PC-9 (cell line): ENCODE data around the gene LAMB2. TPM values are rescaled to one million over a fixed set of nuclear protein-coding genes. Genes with fewer than 3 reads are reported as not detected.

Source experiments
- BruUV-seq: library from RNA; stranded (reverse); fragments of 400-500 nt; replicated peaks from 2 replicates; lab custom pipeline; 2021; lab: Mats Ljungman, UMichigan
- CTCF ChIA-PET: fragments of 300-600 bp; sonication (Branson Sonifier 250); formaldehyde crosslinking; loops from one replicate; lab custom pipeline; 2022; ENCODE audit warnings: antibody characterized with exemption; lab: Charles Lee
- POLR2A ChIA-PET: fragments of 300-600 bp; sonication (Branson Sonifier 250); formaldehyde crosslinking; loops from one replicate; lab custom pipeline; 2022; ENCODE audit warnings: antibody characterized with exemption; ENCODE audit not compliant: unreplicated experiment; lab: Charles Lee
- DNase-seq, 2 experiments: peaks; one replicate each; pipeline versions ENCODE4 v3.0.0 to v3.0.0-alpha.2; 2015 to 2022; ENCODE audit warnings: mixed read lengths in 1 of 2
- H2AFZ ChIP-seq: fragments of 200-600 bp; sonication (generic); 2 replicates; pipeline ENCODE4 v1.8.1; 2017; ENCODE audit warnings: antibody characterized with exemption
- H3F3A ChIP-seq: fragments of 200-600 bp; sonication (generic); 2 replicates; pipeline ENCODE4 v1.8.1; 2017; ENCODE audit warnings: antibody characterized with exemption, mild to moderate bottlenecking, low read depth; ENCODE audit not compliant: insufficient read depth
- H3K27ac ChIP-seq: fragments of 200-600 bp; sonication (generic); 2 replicates; pipeline ENCODE4 v1.6.1; 2016; ENCODE audit warnings: mixed run types
- H3K27me3 ChIP-seq: fragments of 200-600 bp; sonication (generic); 2 replicates; pipeline ENCODE4 v1.6.1; 2016; ENCODE audit warnings: low read depth, mixed run types; ENCODE audit not compliant: insufficient read depth
- H3K36me3 ChIP-seq: fragments of 200-600 bp; sonication (generic); 2 replicates; pipeline ENCODE4 v1.6.1; 2016; ENCODE audit warnings: low read depth, mixed run types
- H3K4me1 ChIP-seq: fragments of 200-600 bp; sonication (generic); replicated peaks from 2 replicates; pipeline ENCODE4 v1.6.1; 2016; ENCODE audit warnings: mixed run types; ENCODE audit not compliant: insufficient read depth
- H3K4me2 ChIP-seq: fragments of 200-600 bp; sonication (generic); 2 replicates; pipeline ENCODE4 v1.6.1; 2017; ENCODE audit warnings: mixed run types
- H3K4me3 ChIP-seq: fragments of 200-600 bp; sonication (generic); 2 replicates; pipeline ENCODE4 v1.6.1; 2016; ENCODE audit warnings: mixed run types
- H3K79me2 ChIP-seq: fragments of 200-600 bp; sonication (generic); 2 replicates; pipeline ENCODE4 v1.6.1; 2017; ENCODE audit warnings: low read depth, mixed run types
- H3K9me2 ChIP-seq: fragments of 200-600 bp; sonication (generic); 2 replicates; pipeline ENCODE4 v1.8.1; 2017; ENCODE audit warnings: mild to moderate bottlenecking; ENCODE audit not compliant: insufficient read depth
- H3K9me3 ChIP-seq: fragments of 200-600 bp; sonication (generic); 2 replicates; pipeline ENCODE4 v1.8.1; 2016; ENCODE audit warnings: low read depth; ENCODE audit not compliant: insufficient read depth
- H4K20me1 ChIP-seq: fragments of 200-600 bp; sonication (generic); 2 replicates; pipeline ENCODE4 v1.8.1; 2017; ENCODE audit not compliant: insufficient read depth
- EZH2 ChIP-seq: fragments of 200-600 bp; sonication (generic); IDR thresholded peaks from 2 replicates; pipeline ENCODE4 v1.8.0; 2017; ENCODE audit warnings: antibody characterized with exemption, low read depth
- intact Hi-C: fragments of 100-400 bp; cut with micrococcal nuclease; formaldehyde crosslinking; loops from one replicate; pipeline ENCODE4 v1.10.0; 2022; ENCODE audit not compliant: unreplicated experiment
- total RNA-seq: library from RNA; stranded (reverse); gene quantifications from 2 replicates; pipeline ENCODE4 v1.2.3, GENCODE V29; 2021
- TF ChIP-seq, protein P1 (sequence below): fragments of 200-600 bp; sonication (generic); conservative IDR thresholded peaks from 2 replicates; pipeline ENCODE4 v1.6.1; 2017; ENCODE audit warnings: mixed run types, antibody characterized with exemption, mild to moderate bottlenecking, moderate library complexity

Gene LAMB2
- total RNA-seq, 1 experiment from 2014 or later = 230 TPM

DNA sequence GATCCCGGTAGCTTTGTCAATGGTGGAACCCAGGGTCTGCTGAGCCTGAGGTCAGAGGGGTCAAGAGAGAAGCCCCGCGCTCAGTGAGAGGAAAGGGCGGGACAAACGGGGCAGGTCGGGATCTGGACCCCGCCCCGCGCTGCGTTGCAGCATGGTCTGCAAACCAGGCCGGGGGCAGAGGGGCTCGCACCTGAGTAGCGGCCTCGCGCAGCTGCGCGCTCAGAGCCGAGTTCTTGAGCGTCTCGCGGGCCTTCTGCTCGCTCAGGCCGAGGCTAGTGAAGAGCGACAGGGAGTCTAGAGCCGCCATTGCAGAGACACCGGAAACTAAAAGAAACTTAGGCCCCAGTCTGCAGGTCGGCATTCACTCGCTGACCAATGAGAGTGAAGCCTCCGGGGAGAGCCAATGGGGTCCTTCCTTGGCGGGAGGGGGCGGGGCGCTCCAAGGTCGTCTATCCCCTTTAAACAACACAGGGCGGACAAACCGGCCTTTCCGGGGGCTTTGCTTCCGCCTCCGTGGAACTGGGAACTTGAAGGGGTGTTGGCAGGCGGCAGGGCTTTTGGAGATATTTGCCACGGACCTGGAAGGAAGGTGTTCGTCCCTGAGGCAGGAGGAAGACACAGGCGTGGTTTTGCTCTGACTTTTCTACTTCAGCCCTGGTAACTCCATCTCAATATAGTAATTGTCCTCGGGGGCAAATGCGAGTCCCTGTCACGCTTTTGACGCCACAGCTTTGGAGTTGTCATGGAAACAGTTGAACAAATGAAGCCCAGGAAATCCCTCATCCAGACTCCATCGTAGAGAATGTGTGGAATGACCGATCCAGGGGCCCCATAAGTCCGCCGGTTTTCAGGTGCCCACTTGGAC, 28.2 kb downstream of the LAMB2 start, which contains the start of gene QARS1:
Gene QARS1, minus strand, starts transcription at position 331 of the 865 bp plus-strand sequence. Its CDS starts 24 bp downstream, at position 307.
- H3K27me3 ChIP-seq = no peaks in the 10 kb centered on the region
- POLR2A ChIA-PET = interaction anchor here (0.6 kb wide), 3 partner anchors 11 to 28 kb away, joined by 3 to 7 read pairs (median 6); partner anchors contain the start of genes QRICH1 and USP19
- H3K4me1 ChIP-seq = peaks cover 5% of the 10 kb centered on the region
- H3K27ac ChIP-seq = peak within 1 kb of the TSS; percentile 58
- H3K4me3 ChIP-seq = peak within 1 kb of the TSS; percentile 96
- no TSS peak for BruUV-seq
- intact Hi-C loops = loop anchor here (1.0 kb wide), 1 partner anchor 10 kb away; the partner anchor contains the start of gene QRICH1
- no peaks in the 10 kb centered on the region for H3K9me2 ChIP-seq
- peaks cover 5% of the 10 kb centered on the region; the same call in 1 of the 2 replicates for H3K36me3 ChIP-seq
- peak within 1 kb of the TSS; percentile 96 for H2AFZ ChIP-seq
- TF ChIP-seq, protein P1, sequence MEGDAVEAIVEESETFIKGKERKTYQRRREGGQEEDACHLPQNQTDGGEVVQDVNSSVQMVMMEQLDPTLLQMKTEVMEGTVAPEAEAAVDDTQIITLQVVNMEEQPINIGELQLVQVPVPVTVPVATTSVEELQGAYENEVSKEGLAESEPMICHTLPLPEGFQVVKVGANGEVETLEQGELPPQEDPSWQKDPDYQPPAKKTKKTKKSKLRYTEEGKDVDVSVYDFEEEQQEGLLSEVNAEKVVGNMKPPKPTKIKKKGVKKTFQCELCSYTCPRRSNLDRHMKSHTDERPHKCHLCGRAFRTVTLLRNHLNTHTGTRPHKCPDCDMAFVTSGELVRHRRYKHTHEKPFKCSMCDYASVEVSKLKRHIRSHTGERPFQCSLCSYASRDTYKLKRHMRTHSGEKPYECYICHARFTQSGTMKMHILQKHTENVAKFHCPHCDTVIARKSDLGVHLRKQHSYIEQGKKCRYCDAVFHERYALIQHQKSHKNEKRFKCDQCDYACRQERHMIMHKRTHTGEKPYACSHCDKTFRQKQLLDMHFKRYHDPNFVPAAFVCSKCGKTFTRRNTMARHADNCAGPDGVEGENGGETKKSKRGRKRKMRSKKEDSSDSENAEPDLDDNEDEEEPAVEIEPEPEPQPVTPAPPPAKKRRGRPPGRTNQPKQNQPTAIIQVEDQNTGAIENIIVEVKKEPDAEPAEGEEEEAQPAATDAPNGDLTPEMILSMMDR = no peak
- no peak for TF ChIP-seq EZH2
- DNase-seq = peak; percentile 88 to 93
- H4K20me1 ChIP-seq = no peaks in the 10 kb centered on the region
- peak within 1 kb of the TSS; percentile 93 for H3K4me2 ChIP-seq
- CTCF ChIA-PET = interaction anchor here (0.9 kb wide), 1 partner anchor 11 kb away, joined by 4 read pairs; the partner anchor contains the start of gene QRICH1
- no peaks in the 10 kb centered on the region; the same call in 1 of the 2 replicates for H3F3A ChIP-seq
- H3K9me3 ChIP-seq = no peaks in the 10 kb centered on the region
- H3K79me2 ChIP-seq = peaks cover 16% of the 10 kb centered on the region

DNA sequence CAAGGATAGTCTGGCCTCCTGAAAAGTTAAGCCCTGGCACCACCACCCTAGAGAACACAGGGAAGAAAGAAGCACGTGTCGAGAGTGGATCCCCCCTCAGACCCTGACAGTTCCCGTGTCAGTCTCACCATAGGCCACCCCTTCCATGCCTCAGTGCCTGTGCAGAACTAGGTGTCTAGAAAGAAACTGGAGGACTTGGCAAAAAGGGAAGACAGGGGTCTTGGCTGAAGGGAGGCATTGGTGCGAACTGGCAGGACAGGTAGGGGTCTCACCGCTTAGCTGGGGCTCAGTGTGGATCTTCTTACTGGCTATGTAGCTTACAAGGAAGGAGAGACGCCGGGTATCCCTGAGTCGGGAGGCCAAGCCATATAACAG, 28.8 kb downstream of the LAMB2 start:
- Histone ChIP-seq H3K27ac (no peak overlapping the region), H3K79me2 (peaks cover 16% of the 10 kb centered on the region), H3K9me2 (no peaks in the 10 kb centered on the region), H3K4me1 (peaks cover 5% of the 10 kb centered on the region), H4K20me1 (no peaks in the 10 kb centered on the region), H3K27me3 (no peaks in the 10 kb centered on the region), H3K4me2 (peak overlapping the region; percentile 93), H3F3A (no peaks in the 10 kb centered on the region; the same call in 1 of the 2 replicates), H3K4me3 (peak overlapping the region; percentile 96), H3K9me3 (no peaks in the 10 kb centered on the region), H3K36me3 (peaks cover 5% of the 10 kb centered on the region; the same call in 1 of the 2 replicates), H2AFZ (peak overlapping the region; percentile 96)
- no TSS peak for BruUV-seq
- intact Hi-C loops = loop anchor here (1.0 kb wide), 1 partner anchor 10 kb away; the partner anchor contains the start of gene QRICH1
- no peak for TF ChIP-seq EZH2
- TF ChIP-seq, protein P1 = no peak
- ChIA-PET POLR2A (interaction anchor here (0.6 kb wide), 3 partner anchors 10 to 28 kb away, joined by 3 to 7 read pairs (median 6); partner anchors contain the start of genes QRICH1 and USP19), CTCF (interaction anchor here (0.9 kb wide), 1 partner anchor 10 kb away, joined by 4 read pairs; the partner anchor contains the start of gene QRICH1)
- DNase-seq = no peak

DNA sequence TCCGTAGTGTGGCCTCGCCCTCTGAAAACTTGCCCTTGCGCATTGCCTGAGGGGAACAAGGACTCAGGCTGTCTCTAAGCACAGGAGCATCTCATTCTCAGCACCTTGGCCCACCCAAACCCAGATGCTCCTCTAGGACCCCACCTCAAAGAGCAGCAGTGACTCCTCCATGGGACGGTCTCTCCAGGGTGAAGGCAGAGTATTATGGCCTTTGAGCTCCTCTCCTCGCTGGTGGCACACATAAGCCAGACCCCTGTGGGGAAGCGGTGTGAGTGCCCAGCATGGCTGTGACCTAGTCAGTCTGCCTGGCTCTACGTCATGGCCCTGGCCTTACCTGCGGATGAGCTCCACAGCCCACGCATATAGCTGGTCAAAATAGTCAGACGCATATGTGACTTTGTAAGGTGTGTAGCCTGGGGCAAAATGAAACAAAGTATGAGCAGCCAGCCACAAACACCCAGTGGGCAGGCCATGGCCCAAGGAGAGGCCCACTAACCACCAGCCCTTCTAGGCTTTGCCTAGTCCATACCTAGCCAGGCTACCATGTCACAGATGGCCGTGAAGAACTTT, 32.7 kb downstream of the LAMB2 start:
- intact Hi-C loops = no loop called here
- Histone ChIP-seq H3K9me3 (no peaks in the 10 kb centered on the region), H3K9me2 (no peaks in the 10 kb centered on the region), H3K4me3 (no peak overlapping the region), H3K79me2 (peaks cover 16% of the 10 kb centered on the region), H4K20me1 (no peaks in the 10 kb centered on the region), H3K27me3 (no peaks in the 10 kb centered on the region), H3K4me1 (peaks cover 5% of the 10 kb centered on the region), H3K4me2 (no peak overlapping the region), H3F3A (peaks cover 7% of the 10 kb centered on the region; the same call in 1 of the 2 replicates), H3K36me3 (peaks cover 5% of the 10 kb centered on the region; the same call in 1 of the 2 replicates), H3K27ac (no peak overlapping the region), H2AFZ (no peak overlapping the region)
- no peak for DNase-seq
- no TSS peak for BruUV-seq
- CTCF ChIA-PET = no interaction called here
- POLR2A ChIA-PET = no interaction called here
- no peak for TF ChIP-seq EZH2
- TF ChIP-seq, protein P1 = no peak
